K562 (cell line): Measurements from ENCODE around the gene DPEP2. TPM values are rescaled to one million over a fixed set of nuclear protein-coding genes. Genes with fewer than 3 reads are reported as not detected.

Experiments
- BDP1 ChIP-seq: IDR thresholded peaks from 3 replicates; pipeline ENCODE4 v1.6.1; 2011; ENCODE audit not compliant: insufficient read length, insufficient read depth
- CBX8 ChIP-seq: fragments of 200-600 bp; sonication (generic); IDR thresholded peaks from 2 replicates; pipeline ENCODE4 v1.6.1; 2012; ENCODE audit warnings: borderline replicate concordance, mixed run types, low read depth, mild to moderate bottlenecking, moderate library complexity, mixed read lengths, low read length, control low read depth, inconsistent platforms; ENCODE audit not compliant: poor library complexity, severe bottlenecking; ENCODE audit errors: extremely low read depth
- DNMT1 ChIP-seq: fragments of 450-650 bp; IDR thresholded peaks from 2 replicates; pipeline ENCODE4 v1.6.1; 2016; ENCODE audit warnings: antibody characterized with exemption, mild to moderate bottlenecking
- E4F1 ChIP-seq: fragments of 250-450 bp; sonication (Bioruptor Pico); IDR thresholded peaks from 2 replicates; pipeline ENCODE4 v1.5.0; 2021; ENCODE audit warnings: mild to moderate bottlenecking, borderline replicate concordance
- GABPB2 ChIP-seq: fragments of 250-450 bp; sonication (Bioruptor Pico); conservative IDR thresholded peaks from 2 replicates; pipeline ENCODE4 v1.5.1; 2021; ENCODE audit warnings: mild to moderate bottlenecking
- GATAD2B ChIP-seq: fragments of 450-650 bp; IDR thresholded peaks from 2 replicates; pipeline ENCODE4 v1.6.1; 2017; ENCODE audit warnings: mild to moderate bottlenecking, borderline replicate concordance
- GTF2B ChIP-seq: IDR thresholded peaks from 2 replicates; pipeline ENCODE4 v1.6.1; 2011; ENCODE audit not compliant: insufficient read length; ENCODE audit errors: extremely low read depth
- MYC ChIP-seq, 2 experiments: fragments of 250-450 bp in 1 of 2; sonication (Bioruptor Pico) in 1 of 2; IDR thresholded peaks; 2 replicates each; pipeline versions ENCODE4 v1.5.1 to v1.6.1; 2012 to 2021; ENCODE audit warnings: low read depth in 2 of 2, borderline replicate concordance in 1 of 2, improper control_type of control experiment in 1 of 2, low read length in 1 of 2, mild to moderate bottlenecking in 1 of 2, moderate library complexity in 1 of 2
- NR2F6 ChIP-seq: fragments of 450-650 bp; formaldehyde crosslinking; IDR thresholded peaks from 2 replicates; pipeline ENCODE4 v1.4.0; 2020; ENCODE audit warnings: mild to moderate bottlenecking
- POLR2B ChIP-seq: fragments of 450-650 bp; IDR thresholded peaks from 2 replicates; pipeline ENCODE4 v1.6.1; 2018; ENCODE audit warnings: low read depth; ENCODE audit not compliant: partially characterized antibody
- SIN3A ChIP-seq, 2 experiments: fragments of 150-350 bp in 1 of 2; IDR thresholded peaks; 2 replicates each; pipeline ENCODE4 v1.6.1; 2011 to 2016; ENCODE audit warnings: borderline replicate concordance in 2 of 2, low read depth in 2 of 2, low read length in 2 of 2, mild to moderate bottlenecking in 2 of 2, moderate library complexity in 2 of 2; ENCODE audit not compliant: control insufficient read depth in 1 of 2
- SMAD4 ChIP-seq: fragments of 250-450 bp; sonication (Bioruptor Pico); conservative IDR thresholded peaks from 2 replicates; pipeline ENCODE4 v1.8.0; 2021; ENCODE audit warnings: inconsistent platforms, mild to moderate bottlenecking, moderate library complexity
- SNAPC5 ChIP-seq: fragments of 250-450 bp; sonication (Bioruptor Pico); IDR thresholded peaks from 2 replicates; pipeline ENCODE4 v1.8.0; 2021; ENCODE audit warnings: moderate library complexity, mild to moderate bottlenecking, inconsistent platforms
- SNIP1 ChIP-seq: fragments of 450-650 bp; IDR thresholded peaks from 2 replicates; pipeline ENCODE4 v1.7.1; 2017; ENCODE audit warnings: low read depth, mild to moderate bottlenecking
- SRSF9 ChIP-seq: fragments of 200-400 bp; formaldehyde crosslinking; IDR thresholded peaks from 2 replicates; pipeline ENCODE4 v1.6.1; 2017; ENCODE audit warnings: low read depth, low read length, borderline replicate concordance
- THRA ChIP-seq: fragments of 450-650 bp; IDR thresholded peaks from 2 replicates; pipeline ENCODE4 v1.6.1; 2017; ENCODE audit warnings: mild to moderate bottlenecking, moderate library complexity
- ZKSCAN8 ChIP-seq: fragments of 200-800 bp; sonication (Bioruptor generic); IDR thresholded peaks from 2 replicates; pipeline ENCODE4 v1.6.1; 2016; ENCODE audit warnings: missing genetic modification characterization, missing compliant biosample characterization
- ZNF445 ChIP-seq: fragments of 250-450 bp; sonication (Bioruptor Pico); IDR thresholded peaks from 2 replicates; pipeline ENCODE4 v1.4.0; 2020; ENCODE audit warnings: low read depth, mild to moderate bottlenecking, moderate library complexity
- ZNF551 ChIP-seq: fragments of 250-450 bp; sonication (Bioruptor Pico); IDR thresholded peaks from 2 replicates; pipeline ENCODE4 v1.5.0; 2021; ENCODE audit warnings: mild to moderate bottlenecking, moderate library complexity
- ZNF584 ChIP-seq: fragments of 200-800 bp; sonication (Bioruptor generic); IDR thresholded peaks from 2 replicates; pipeline ENCODE4 v1.6.1; 2016; ENCODE audit warnings: low read depth, mild to moderate bottlenecking, missing genetic modification characterization, missing compliant biosample characterization
- polyA plus RNA-seq, 8 experiments: library from polyadenylated mRNA; depleted of rRNA in 4 of 8; stranded (reverse) in 5 of 8; unstranded in 3 of 8; fragments of >200 nt; fragmentation: Nextera tagmentation in 2 of 8; fragmentation: Illumina TruSeq in 1 of 8; extraction: Ambion mirVana in 2 of 8; extraction: Trizol in 1 of 8; gene quantifications; 2 replicates each; pipeline versions ENCODE4 v1.2.1 to v1.2.3, GENCODE V29; 2011 to 2014; ENCODE audit warnings: inconsistent platforms in 1 of 8, missing spikeins in 1 of 8
- total RNA-seq, 7 experiments: library from RNA; depleted of rRNA in 6 of 7; stranded (reverse); fragments of >200 nt in 6 of 7; fragmentation: Illumina TruSeq in 2 of 7; extraction: Trizol in 2 of 7; gene quantifications; 2 replicates each; pipeline versions ENCODE4 v1.2.1 to v1.2.3, GENCODE V29; 2011 to 2021; ENCODE audit warnings: low replicate concordance in 1 of 7

Gene DPEP2
- total and polyA plus RNA-seq, 9 of the 15 experiments (the other 6 are each of a cell fraction or from before 2014, with no cell fraction given): 0.14 to 1.2 (median 0.38) TPM

GRCh38 chr16:67968400-67969253, 30.7 kb downstream of the DPEP2 start, which contains the start of gene SLC12A4 (continued):
- TF ChIP-seq E4F1 (CRISPR knock-in tag) (no peak), SMAD4 (peak; percentile 70; the same call in 1 of the 2 replicates), MYC (IDR thresholded peaks at IDR 0.05; ENCODE audit: low read depth, low read length) (peak; percentile 48), MYC (CRISPR knock-in tag; IDR thresholded peaks at IDR 0.05; ENCODE audit: borderline replicate concordance, low read depth) (no peak), SRSF9 (no peak), ZNF445 (CRISPR knock-in tag) (no peak), GATAD2B (peak; percentile 85; the same call in 1 of the 2 replicates), ZNF584 (CRISPR knock-in tag) (no peak), POLR2B (no peak), SNIP1 (no peak), THRA (no peak), SNAPC5 (CRISPR knock-in tag) (no peak), DNMT1 (no peak), NR2F6 (CRISPR knock-in tag) (no peak), GABPB2 (CRISPR knock-in tag) (no peak), GTF2B (no peak), ZKSCAN8 (CRISPR knock-in tag) (no peak), CBX8 (no peak), BDP1 (no peak), SIN3A (IDR thresholded peaks at IDR 0.05; ENCODE audit: borderline replicate concordance in 2 of 2, control insufficient read depth in 1 of 2, low read depth in 2 of 2, low read length in 2 of 2) (no peak; a peak in 1 of 4 replicates), ZNF551 (CRISPR knock-in tag) (no peak)
